Keratinocyte (primary cell): Measurements from ENCODE around the gene ASCC3. TPM values are rescaled to one million over a fixed set of nuclear protein-coding genes. Genes with fewer than 3 reads are reported as not detected.

ENCODE experiments used
- DNase-seq: peaks from one replicate; pipeline ENCODE4 v3.0.0-alpha.2; 2011; ENCODE audit warnings: low read depth, missing footprints, low spot score
- FAIRE-seq: peaks from 2 replicates; lab custom pipeline; 2011; peaks lifted over from hg19 to GRCh38; lab: Jason Lieb, UNC
- H2AFZ ChIP-seq: 2 replicates; pipeline ENCODE4 v1.6.0; 2012; ENCODE audit warnings: low read length, control low read depth, inconsistent platforms; ENCODE audit not compliant: control insufficient read depth
- H3K27ac ChIP-seq: 2 replicates; pipeline ENCODE4 v1.5.1; 2011; ENCODE audit warnings: low read length; ENCODE audit not compliant: control insufficient read depth, insufficient read depth
- H3K27me3 ChIP-seq: 3 replicates; pipeline ENCODE4 v1.6.0; 2011; ENCODE audit warnings: low read length; ENCODE audit not compliant: control insufficient read depth, insufficient read depth; ENCODE audit errors: extremely low read depth
- H3K36me3 ChIP-seq, 2 experiments: 2 replicates in 1 of 2; 3 replicates in 1 of 2; pipeline ENCODE4 v1.5.1; 2011; ENCODE audit warnings: low read length in 2 of 2, mild to moderate bottlenecking in 1 of 2; ENCODE audit not compliant: control insufficient read depth in 2 of 2, insufficient read depth in 2 of 2; ENCODE audit errors: extremely low read depth in 1 of 2
- H3K4me1 ChIP-seq: 3 replicates; pipeline ENCODE4 v1.5.1; 2011; ENCODE audit warnings: low read length; ENCODE audit not compliant: control insufficient read depth, insufficient read depth; ENCODE audit errors: extremely low read depth
- H3K4me2 ChIP-seq: 3 replicates; pipeline ENCODE4 v1.6.0; 2011; ENCODE audit warnings: low read depth, low read length; ENCODE audit not compliant: control insufficient read depth, insufficient read depth; ENCODE audit errors: extremely low read depth
- H3K4me3 ChIP-seq, 3 experiments: fragments of 200-600 bp in 1 of 3; sonication (generic) in 1 of 3; 2 replicates in 2 of 3; 3 replicates in 1 of 3; pipeline ENCODE4 v1.5.1; 2011 to 2016; ENCODE audit warnings: low read length in 3 of 3, mild to moderate bottlenecking in 3 of 3, control low read depth in 2 of 3, inconsistent platforms in 1 of 3, low read depth in 1 of 3, mixed read lengths in 1 of 3, mixed run types in 1 of 3, moderate library complexity in 1 of 3; ENCODE audit not compliant: control insufficient read depth in 2 of 3, insufficient read depth in 2 of 3; ENCODE audit errors: extremely low read depth in 1 of 3
- H3K79me2 ChIP-seq: 2 replicates; pipeline ENCODE4 v1.6.0; 2012; ENCODE audit warnings: low read length; ENCODE audit not compliant: control insufficient read depth, insufficient read depth
- H3K9ac ChIP-seq: 3 replicates; pipeline ENCODE4 v1.6.0; 2011; ENCODE audit warnings: low read length; ENCODE audit not compliant: control insufficient read depth, insufficient read depth; ENCODE audit errors: extremely low read depth
- H3K9me1 ChIP-seq: 3 replicates; pipeline ENCODE4 v1.6.0; 2011; ENCODE audit warnings: low read length; ENCODE audit not compliant: control insufficient read depth, insufficient read depth; ENCODE audit errors: extremely low read depth
- H3K9me3 ChIP-seq: 2 replicates; pipeline ENCODE4 v1.5.1; 2012; ENCODE audit warnings: low read depth, low read length; ENCODE audit not compliant: control insufficient read depth
- H4K20me1 ChIP-seq: 3 replicates; pipeline ENCODE4 v1.6.0; 2011; ENCODE audit warnings: low read length; ENCODE audit not compliant: control insufficient read depth, insufficient read depth; ENCODE audit errors: extremely low read depth
- EZH2 ChIP-seq: IDR thresholded peaks from one replicate; pipeline ENCODE4 v1.6.1; 2012; ENCODE audit warnings: inconsistent platforms, mild to moderate bottlenecking, low read length, moderate library complexity
- dilution Hi-C: fragments of 300-500 bp; cut with MboI; formaldehyde crosslinking; loops from one replicate; pipeline ENCODE4 v1.7.0; 2020; ENCODE audit warnings: low sequenced_read_pairs; ENCODE audit not compliant: extremely low pct_ligation_motif_present
- polyA plus RNA-seq, 5 experiments: library from polyadenylated mRNA; depleted of rRNA in 3 of 5; stranded (reverse) in 3 of 5; stranded (forward) in 1 of 5; unstranded in 1 of 5; fragments of >200 nt; gene quantifications; 1 replicate in 1 of 5; 2 replicates in 3 of 5; 3 replicates in 1 of 5; pipeline versions ENCODE4 v1.2.1 to v1.2.3, GENCODE V29; 2011 to 2012; ENCODE audit warnings: missing spikeins in 2 of 5, low read depth in 1 of 5, low replicate concordance in 1 of 5
- TF ChIP-seq, protein P1 (sequence below), 3 experiments: IDR thresholded peaks in 1 of 3; conservative IDR thresholded peaks in 1 of 3; optimal IDR thresholded peaks in 1 of 3; 2 replicates in 2 of 3; 3 replicates in 1 of 3; pipeline versions ENCODE3 to v1.5.1; 2011; ENCODE audit warnings: low read length in 3 of 3, mild to moderate bottlenecking in 3 of 3, moderate library complexity in 2 of 3, control low read depth in 1 of 3, inconsistent platforms in 1 of 3; ENCODE audit not compliant: insufficient read depth in 2 of 3; ENCODE audit errors: extremely low read depth in 1 of 3

The ASCC3 gene
- polyA plus RNA-seq, 1 donor (not counting 4 experiments of a cell fraction or from before 2014, with no cell fraction given), result 58.6 TPM

DNA sequence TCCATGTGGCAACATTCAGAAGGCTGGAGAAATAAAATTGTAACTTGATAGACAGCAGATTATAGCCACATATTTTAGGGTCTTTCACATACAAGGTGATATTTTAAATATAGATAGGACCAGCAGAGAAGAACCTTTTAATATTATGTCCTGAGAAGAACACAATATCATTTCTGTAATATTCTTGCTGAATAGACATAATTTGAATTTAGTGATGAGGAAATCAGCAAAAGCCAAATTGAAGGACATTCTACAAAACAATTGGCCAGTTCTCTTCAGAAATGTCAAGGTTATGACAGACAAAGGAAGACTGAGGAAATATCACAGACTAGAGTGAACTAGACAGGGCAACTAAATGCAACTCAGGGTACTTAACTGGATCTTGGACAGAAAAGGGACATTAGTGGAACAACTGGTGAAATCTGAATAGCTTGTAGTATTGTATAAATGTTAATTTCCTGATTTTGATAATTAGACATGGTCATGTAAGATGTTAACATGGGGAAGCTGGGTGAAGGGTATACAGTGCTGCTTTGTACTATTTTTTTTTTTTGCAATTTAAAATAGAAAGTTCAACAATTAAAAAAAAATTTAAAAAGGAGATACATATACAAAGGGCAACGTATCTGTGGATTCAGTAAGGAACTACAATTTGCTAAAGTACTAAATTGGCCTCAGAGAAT, 281.9 kb downstream of the ASCC3 start:
- Histone ChIP-seq H3K9me3 (no peaks in the 10 kb centered on the region), H3K4me1 (no peaks in the 10 kb centered on the region), H3K27me3 (no peaks in the 10 kb centered on the region), H3K27ac (no peak overlapping the region), H3K9ac (no peak overlapping the region), H3K4me2 (no peak overlapping the region), H3K79me2 (no peaks in the 10 kb centered on the region), H3K36me3 (peaks cover 0 to 3% of the 10 kb centered on the region in 2 experiments), H3K9me1 (no peaks in the 10 kb centered on the region), H4K20me1 (no peaks in the 10 kb centered on the region), H2AFZ (no peak overlapping the region), H3K4me3 (no peak overlapping the region)
- dilution Hi-C loops, result no loop called here
- TF ChIP-seq EZH2, result no peak
- TF ChIP-seq, protein P1, sequence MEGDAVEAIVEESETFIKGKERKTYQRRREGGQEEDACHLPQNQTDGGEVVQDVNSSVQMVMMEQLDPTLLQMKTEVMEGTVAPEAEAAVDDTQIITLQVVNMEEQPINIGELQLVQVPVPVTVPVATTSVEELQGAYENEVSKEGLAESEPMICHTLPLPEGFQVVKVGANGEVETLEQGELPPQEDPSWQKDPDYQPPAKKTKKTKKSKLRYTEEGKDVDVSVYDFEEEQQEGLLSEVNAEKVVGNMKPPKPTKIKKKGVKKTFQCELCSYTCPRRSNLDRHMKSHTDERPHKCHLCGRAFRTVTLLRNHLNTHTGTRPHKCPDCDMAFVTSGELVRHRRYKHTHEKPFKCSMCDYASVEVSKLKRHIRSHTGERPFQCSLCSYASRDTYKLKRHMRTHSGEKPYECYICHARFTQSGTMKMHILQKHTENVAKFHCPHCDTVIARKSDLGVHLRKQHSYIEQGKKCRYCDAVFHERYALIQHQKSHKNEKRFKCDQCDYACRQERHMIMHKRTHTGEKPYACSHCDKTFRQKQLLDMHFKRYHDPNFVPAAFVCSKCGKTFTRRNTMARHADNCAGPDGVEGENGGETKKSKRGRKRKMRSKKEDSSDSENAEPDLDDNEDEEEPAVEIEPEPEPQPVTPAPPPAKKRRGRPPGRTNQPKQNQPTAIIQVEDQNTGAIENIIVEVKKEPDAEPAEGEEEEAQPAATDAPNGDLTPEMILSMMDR (optimal IDR thresholded peaks at IDR 0.05 in 1 of 3, IDR thresholded peaks at IDR 0.05 in 1 of 3, conservative IDR thresholded peaks at IDR 0.05 in 1 of 3; ENCODE audit: extremely low read depth in 1 of 3, insufficient read depth in 2 of 3, low read length in 3 of 3), result no peak
- DNase-seq (no peak), FAIRE-seq (no peak)

DNA sequence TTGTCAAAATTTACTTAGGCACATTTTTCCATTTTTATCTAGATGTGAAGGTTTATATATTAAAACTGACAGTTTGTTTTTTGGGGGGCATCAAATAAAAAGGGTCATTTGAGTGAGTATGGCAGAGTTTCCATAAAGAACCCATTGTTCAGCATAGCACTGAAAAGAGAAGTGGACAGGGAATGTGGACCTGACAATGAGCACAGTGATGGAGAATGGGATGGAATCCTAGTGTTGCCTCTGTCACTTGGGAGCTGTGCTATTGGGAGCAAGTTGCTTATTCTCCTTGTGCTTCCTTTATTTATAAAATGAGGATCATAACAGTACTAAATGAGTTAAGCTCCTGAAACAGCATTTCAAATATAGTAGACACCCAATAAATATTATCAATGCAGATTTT, 285.7 kb downstream of the ASCC3 start:
- Histone ChIP-seq H2AFZ (no peak overlapping the region), H3K9me1 (no peaks in the 10 kb centered on the region), H3K9ac (no peak overlapping the region), H3K79me2 (no peaks in the 10 kb centered on the region), H3K27me3 (no peaks in the 10 kb centered on the region), H3K27ac (no peak overlapping the region), H3K4me2 (no peak overlapping the region), H3K36me3 (peaks cover 0 to 3% of the 10 kb centered on the region in 2 experiments), H3K4me1 (no peaks in the 10 kb centered on the region), H3K4me3 (no peak overlapping the region), H3K9me3 (no peaks in the 10 kb centered on the region), H4K20me1 (no peaks in the 10 kb centered on the region)
- no peak for FAIRE-seq
- no peak for TF ChIP-seq EZH2
- TF ChIP-seq, protein P1 (optimal IDR thresholded peaks at IDR 0.05 in 1 of 3, IDR thresholded peaks at IDR 0.05 in 1 of 3, conservative IDR thresholded peaks at IDR 0.05 in 1 of 3; ENCODE audit: extremely low read depth in 1 of 3, insufficient read depth in 2 of 3, low read length in 3 of 3), result no peak
- dilution Hi-C loops, result no loop called here
- no peak for DNase-seq
